ENCODE data around the gene CTSW.

CTSW gene

GRCh38 chr11:65900899-65901180, 21.2 kb downstream of the CTSW start:
- no peak for DNase-seq (ENCODE audit: low read depth in 3 of 3)

- DNase-seq (ENCODE audit: low read depth in 3 of 3): no peak
Measured at GRCh38 chr11:65903068-65903481, 23.4 kb downstream of the CTSW start.

DNA sequence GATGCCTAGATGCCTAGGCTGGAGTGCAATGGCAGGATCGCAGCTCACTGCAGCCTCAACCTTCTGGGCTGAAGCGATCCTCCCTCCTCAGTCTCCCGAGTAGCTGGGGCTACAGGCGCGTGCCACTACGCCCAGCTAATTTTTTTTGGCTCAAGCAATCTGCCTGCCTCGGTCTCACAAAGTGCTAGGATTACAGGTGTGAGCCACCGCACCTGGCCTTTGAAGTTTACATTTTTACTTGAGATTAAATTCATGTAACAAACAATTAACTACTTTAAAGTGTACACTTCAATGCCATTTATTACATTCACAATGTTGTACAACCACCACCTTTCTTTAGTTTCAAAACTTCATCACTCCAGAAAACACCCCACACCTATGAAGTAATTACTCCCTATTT, 24.1 kb downstream of the CTSW start:
- DNase-seq (ENCODE audit: low read depth in 3 of 3): no peak

- DNase-seq (ENCODE audit: low read depth in 3 of 3): no peak
Measured at GRCh38 chr11:65906602-65907001, 27.0 kb downstream of the CTSW start.

GRCh38 chr11:65907878-65908277, 28.2 kb downstream of the CTSW start:
- DNase-seq (ENCODE audit: low read depth in 3 of 3): no peak

- DNase-seq (ENCODE audit: low read depth in 3 of 3): no peak
Measured at GRCh38 chr11:65911682-65912568, 32.3 kb downstream of the CTSW start.

DNA sequence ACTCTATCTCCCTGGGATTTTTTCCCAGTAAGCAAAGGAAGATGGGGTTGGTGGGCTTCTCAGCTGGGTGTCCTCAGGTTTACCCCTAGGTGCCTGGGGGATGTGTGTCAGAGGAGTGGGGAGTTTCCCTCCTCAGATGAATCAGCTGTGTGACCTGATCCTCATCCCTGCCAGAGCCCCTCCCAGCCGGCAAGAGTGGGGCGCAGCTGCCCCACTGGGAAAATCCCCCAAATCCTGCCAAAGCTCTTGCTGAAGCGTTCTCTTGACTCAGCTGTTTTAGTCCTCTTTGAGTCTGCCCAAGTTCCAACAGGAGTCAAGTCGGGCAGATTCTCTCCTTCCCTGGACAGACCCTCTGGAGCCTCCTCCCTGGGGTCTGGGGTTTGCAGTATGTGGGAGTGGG, 33.2 kb downstream of the CTSW start:
- DNase-seq (ENCODE audit: low read depth in 3 of 3): no peak

- no peak for DNase-seq (ENCODE audit: low read depth in 3 of 3)
Measured at GRCh38 chr11:65915101-65915820, 35.6 kb downstream of the CTSW start.

GRCh38 chr11:65915821-65916251, 36.2 kb downstream of the CTSW start:
- DNase-seq (ENCODE audit: low read depth in 3 of 3): no peak

- DNase-seq (ENCODE audit: low read depth in 3 of 3): no peak
Measured at GRCh38 chr11:65916391-65916790, 36.8 kb downstream of the CTSW start.

DNA sequence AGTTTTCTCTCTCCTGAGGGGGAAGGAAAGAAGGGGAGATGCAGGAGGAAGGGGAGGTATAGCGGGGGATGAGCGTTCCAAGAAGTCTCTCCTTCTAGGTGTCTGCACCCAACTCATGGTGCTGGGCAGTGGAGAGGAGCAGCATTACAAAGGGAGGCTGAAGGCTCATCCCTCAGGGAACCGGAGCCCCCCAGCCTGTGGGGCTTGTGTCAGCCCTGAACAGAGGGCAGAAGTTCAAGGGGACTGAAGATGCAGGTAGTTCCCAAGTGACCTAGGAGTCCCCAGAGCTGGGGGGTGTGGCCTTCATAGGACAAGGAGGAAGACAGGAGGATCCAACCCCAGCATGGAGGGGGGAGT, 37.4 kb downstream of the CTSW start:
- no peak for DNase-seq (ENCODE audit: low read depth in 3 of 3)

GRCh38 chr11:65917434-65918210, 38.0 kb downstream of the CTSW start:
- no peak for DNase-seq (ENCODE audit: low read depth in 3 of 3)

DNA sequence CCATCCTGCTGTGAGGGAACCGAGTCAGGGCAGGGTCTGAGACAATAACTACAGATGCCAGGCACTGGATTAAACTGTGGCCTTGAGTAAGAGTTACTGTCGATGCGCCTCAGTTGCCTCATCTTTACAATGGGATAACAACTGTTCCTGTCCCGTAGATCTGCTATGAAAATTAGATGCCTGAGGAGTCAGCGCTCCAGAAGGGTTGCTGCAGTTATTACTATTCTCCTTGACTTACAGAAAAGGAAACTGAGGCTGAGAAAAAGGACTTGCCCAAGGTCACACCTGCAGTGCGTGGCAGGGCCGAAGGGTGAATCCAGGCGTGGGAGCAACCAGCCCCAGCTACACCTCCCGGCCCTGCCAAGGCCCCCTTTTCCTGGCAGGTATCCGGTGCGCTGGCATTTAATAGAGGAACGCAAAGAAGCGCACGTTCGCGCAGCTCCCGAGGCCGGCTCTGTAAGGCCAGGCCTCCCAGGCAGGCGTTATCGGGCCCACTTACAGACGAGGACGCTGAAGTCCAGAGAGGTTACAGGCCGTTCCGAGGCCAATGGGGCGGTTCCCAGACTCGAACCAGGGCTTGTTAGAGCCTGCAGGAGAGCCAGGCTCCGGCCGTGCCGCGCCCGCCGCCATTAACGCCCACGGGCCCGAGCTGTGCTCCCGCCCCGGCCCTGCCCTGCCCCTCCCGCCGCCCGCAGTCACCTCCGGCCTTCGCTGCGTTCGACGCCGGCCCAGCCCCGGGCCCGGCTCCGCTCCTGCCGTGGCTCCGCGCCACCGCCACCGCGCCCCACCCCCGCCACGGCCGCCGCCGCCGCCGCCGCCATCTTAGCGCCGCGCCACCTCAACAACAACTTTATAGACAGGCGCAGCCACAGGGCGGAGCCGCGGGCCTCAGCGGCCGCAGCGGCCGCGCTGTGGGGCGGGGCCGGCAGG, 38.8 kb downstream of the CTSW start, which contains the start of gene C11orf68:
Gene C11orf68, minus strand, starts transcription at position 852 of the 930 bp plus-strand sequence. Its CDS starts 31 bp downstream, at position 821.
- no peak for DNase-seq (ENCODE audit: low read depth in 3 of 3)

DNA sequence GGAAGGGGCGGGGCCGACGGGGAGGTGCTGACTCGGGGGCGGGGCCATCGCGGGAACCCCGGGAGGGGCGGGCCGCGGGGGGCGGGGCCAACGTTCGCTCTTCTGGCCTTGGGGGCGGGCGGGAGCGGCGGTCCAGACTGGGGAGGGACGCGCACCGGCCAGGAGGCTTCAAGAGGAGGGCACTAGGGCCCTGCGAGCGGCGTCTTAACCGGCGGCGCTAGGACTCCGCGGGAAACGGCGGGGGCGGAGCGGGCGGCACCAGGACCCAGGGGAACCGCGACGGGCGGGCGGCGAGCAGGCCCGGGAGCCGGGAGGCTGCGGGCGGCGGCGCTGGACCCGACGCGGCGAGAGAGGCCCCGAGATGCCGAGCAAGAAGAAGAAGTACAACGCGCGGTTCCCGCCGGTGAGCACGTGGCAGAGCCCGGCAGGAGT, 39.5 kb downstream of the CTSW start, which contains the start of gene DRAP1:
Gene DRAP1, plus strand, starts transcription at position 286 of the 432 bp plus-strand sequence. Its CDS starts 76 bp downstream, at position 362.
- peak; percentile 99 for DNase-seq (ENCODE audit: low read depth in 3 of 3)

GRCh38 chr11:65919573-65920371, 40.1 kb downstream of the CTSW start:
- DNase-seq (ENCODE audit: low read depth in 3 of 3): peak in 2 of 3 experiments; percentile 41 to 56

DNA sequence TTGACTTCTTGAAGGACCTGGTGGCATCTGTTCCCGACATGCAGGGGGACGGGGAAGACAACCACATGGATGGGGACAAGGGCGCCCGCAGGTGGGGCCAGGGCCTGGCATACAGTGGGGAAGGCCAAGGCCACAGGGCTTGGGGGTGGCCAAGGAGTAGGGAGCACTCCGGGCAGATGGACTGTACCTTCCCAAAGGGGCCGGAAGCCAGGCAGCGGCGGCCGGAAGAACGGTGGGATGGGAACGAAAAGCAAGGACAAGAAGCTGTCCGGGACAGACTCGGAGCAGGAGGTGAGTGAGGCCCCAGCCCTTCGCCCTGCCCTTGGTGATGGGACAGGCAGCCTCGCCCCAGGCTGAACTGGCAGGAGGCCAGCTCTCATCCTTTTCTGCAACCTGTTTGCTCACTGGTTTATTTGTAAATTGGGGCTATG, 40.8 kb downstream of the CTSW start:
- DNase-seq (ENCODE audit: low read depth in 3 of 3): no peak

DNA sequence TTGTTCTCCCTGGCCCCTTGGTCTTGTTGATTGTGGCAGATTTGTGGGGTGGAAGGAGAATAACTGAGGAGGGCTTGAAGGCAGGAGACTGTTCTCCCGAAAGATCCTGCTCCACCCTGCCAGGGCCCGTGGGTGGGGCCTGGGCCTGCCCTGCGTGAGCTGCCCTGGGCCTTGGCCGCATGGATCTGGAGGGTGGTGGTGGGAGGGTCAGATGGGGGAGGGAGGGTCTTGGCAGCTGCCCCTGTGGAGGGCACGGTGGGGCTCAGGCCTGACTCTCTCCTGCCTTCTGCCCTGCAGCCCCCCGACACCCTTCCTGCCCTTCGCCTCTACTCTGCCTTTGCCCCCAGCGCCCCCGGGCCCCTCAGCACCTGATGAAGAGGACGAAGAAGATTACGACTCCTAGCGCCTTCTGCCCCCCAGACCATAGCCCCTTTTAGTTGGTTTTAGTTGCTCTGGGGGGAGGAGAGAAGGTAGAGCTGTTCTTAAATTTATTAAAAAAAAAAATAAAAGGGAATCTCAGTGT, 41.5 kb downstream of the CTSW start:
- no peak for DNase-seq (ENCODE audit: low read depth in 3 of 3)

- no peak for DNase-seq (ENCODE audit: low read depth in 3 of 3)
Measured at GRCh38 chr11:65921876-65922275, 42.2 kb downstream of the CTSW start.

GRCh38 chr11:65922565-65922964, 42.9 kb downstream of the CTSW start:
- DNase-seq (ENCODE audit: low read depth in 3 of 3): no peak

DNA sequence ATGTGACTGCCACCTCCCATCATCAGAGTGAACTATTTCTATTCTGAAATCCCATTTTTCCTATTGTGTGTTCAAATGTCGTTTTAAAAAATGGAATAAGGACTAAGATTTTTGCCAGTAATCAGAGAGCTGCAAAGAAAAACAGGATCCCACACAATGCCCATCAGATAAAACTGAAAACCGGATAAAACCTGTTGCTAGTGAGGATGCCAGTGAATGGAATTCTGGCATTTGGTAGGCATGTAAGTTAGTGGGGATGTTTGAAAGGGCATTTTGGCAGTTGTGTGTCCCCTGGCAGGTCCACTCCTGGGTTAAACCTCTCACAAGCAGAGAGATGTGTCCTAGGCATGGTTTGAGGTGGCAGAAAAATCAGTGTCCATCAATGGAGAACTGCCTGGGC, 45.8 kb downstream of the CTSW start:
- no peak for DNase-seq (ENCODE audit: low read depth in 3 of 3)
